ENCODE results near the gene SAP30BP. TPM values are rescaled to one million over a fixed set of nuclear protein-coding genes. Genes with fewer than 3 reads are reported as not detected.
A peak's percentile ranks its signal among the peaks of the same experiment; 100 is the strongest.

Gene SAP30BP
- polyA plus RNA-seq, 2 of the 4 experiments (the other 2 are of a cell fraction): 103 to 139 TPM

- TF ChIP-seq RARB (CRISPR knock-in tag; IDR thresholded peaks at IDR 0.05) (peak; percentile 68; the same call in 1 of the 2 replicates), HDAC2 (IDR thresholded peaks at IDR 0.05) (no peak), EP300 (IDR thresholded peaks at IDR 0.05) (no peak), CHD2 (IDR thresholded peaks at IDR 0.05; ENCODE audit: low read length, partially characterized antibody) (no peak), KDM1A (IDR thresholded peaks at IDR 0.05; ENCODE audit: low read depth) (no peak), RCOR1 (IDR thresholded peaks at IDR 0.05; ENCODE audit: low read depth, low read length) (no peak), TFCP2L1 (CRISPR knock-in tag; IDR thresholded peaks at IDR 0.05) (peak; percentile 11; the same call in 1 of the 2 replicates), FOSL2 (IDR thresholded peaks at IDR 0.05) (no peak), FOSL2 (CRISPR knock-in tag; IDR thresholded peaks at IDR 0.05) (peak; percentile 30; the same call in 1 of the 2 replicates), REST (IDR thresholded peaks at IDR 0.05) (no peak), PHF8 (IDR thresholded peaks at IDR 0.05; ENCODE audit: borderline replicate concordance, low read depth) (no peak), PBX3 (IDR thresholded peaks at IDR 0.05) (0 out of 2 replicates have a peak, but pooled peaks have one; percentile 40), RFX5 (IDR thresholded peaks at IDR 0.05) (peak; percentile 67), HOXB13 (CRISPR knock-in tag; IDR thresholded peaks at IDR 0.05; ENCODE audit: low read depth) (peak; percentile 13), MAX (IDR thresholded peaks at IDR 0.05) (peak; percentile 69; the same call in 1 of the 2 replicates), CEBPB (IDR thresholded peaks at IDR 0.05) (no peak), BHLHE40 (IDR thresholded peaks at IDR 0.05; ENCODE audit: low read depth, low read length) (no peak), EHMT2 (IDR thresholded peaks at IDR 0.05; ENCODE audit: low read depth) (no peak), E2F6 (IDR thresholded peaks at IDR 0.05; ENCODE audit: borderline replicate concordance, low read depth) (peak; percentile 20; the same call in 1 of the 2 replicates), NPAS2 (CRISPR knock-in tag; IDR thresholded peaks at IDR 0.05; ENCODE audit: borderline replicate concordance) (no peak), HEYL (CRISPR knock-in tag; IDR thresholded peaks at IDR 0.05) (no peak), HOXA7 (CRISPR knock-in tag; IDR thresholded peaks at IDR 0.05) (peak; percentile 91), CTCF (IDR thresholded peaks at IDR 0.05) (no peak)
These were observed 21.1 kb upstream of the SAP30BP start (continued) for GRCh38 chr17:75645889-75646637.

Data from A549 (cell line).